C4-2B (cell line): Measurements from ENCODE around the gene TMPRSS11A.

Source experiments
- CTCF ChIP-seq: fragments of 450-650 bp; conservative IDR thresholded peaks from 2 replicates; pipeline ENCODE4 v1.5.1; 2017; ENCODE audit warnings: mild to moderate bottlenecking
- ZFX ChIP-seq: fragments of 450-650 bp; IDR thresholded peaks from 2 replicates; pipeline ENCODE4 v1.6.1; 2017

- TF ChIP-seq CTCF = no peak
- TF ChIP-seq ZFX = no peak
Measured at GRCh38 chr4:67927251-67927650, 36.0 kb downstream of the TMPRSS11A start.
